Stimulated activated CD4-positive, alpha-beta T cell treated with anti-CD3 and anti-CD28 coated beads, Interleukin-4, amount 100 ng/mL, for 4 hours (primary cell): ENCODE data around the gene KCNH1.

Source experiments
- DNase-seq, 2 experiments: peaks; one replicate each; pipeline ENCODE4 v3.0.0-alpha.2; 2020

KCNH1 gene

GRCh38 chr1:210629276-210629675 is 504.7 kb downstream of the KCNH1 start:
- no peak for DNase-seq

DNA sequence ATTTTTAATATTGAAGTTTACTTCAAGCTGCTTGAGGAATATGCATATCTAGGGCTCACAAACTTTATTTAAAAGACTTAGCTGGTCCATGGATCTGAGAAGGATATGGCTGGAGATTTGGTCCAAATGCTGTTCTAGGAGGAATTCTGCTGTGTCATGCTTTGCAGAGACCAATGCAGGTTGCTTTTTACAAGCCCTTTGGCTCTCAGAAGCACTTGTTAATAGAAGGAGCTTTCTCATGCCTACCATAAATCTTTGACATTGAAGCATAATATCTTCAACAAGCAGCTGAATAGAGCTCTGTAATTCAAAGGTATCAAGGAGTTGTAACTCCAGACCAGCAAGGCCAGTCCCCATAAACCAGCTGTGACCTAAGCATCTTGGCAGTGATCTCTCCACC is 506.2 kb downstream of the KCNH1 start:
- DNase-seq: no peak
